H9 (cell line): ENCODE results near the gene PDE4C. TPM values are rescaled to one million over a fixed set of nuclear protein-coding genes. Genes with fewer than 3 reads are reported as not detected.

ENCODE experiments used
- DNase-seq: peaks from one replicate; pipeline ENCODE4 v3.0.0-alpha.2; 2017
- H2AFZ ChIP-seq: one replicate; pipeline ENCODE4 v1.6.1; 2013; ENCODE audit warnings: mild to moderate bottlenecking, low read length, control low read depth, moderate library complexity
- H2AK5ac ChIP-seq: 2 replicates; pipeline ENCODE4 v1.6.1; 2013; ENCODE audit warnings: low read length, control low read depth, mixed read lengths; ENCODE audit not compliant: insufficient read length
- H2BK120ac ChIP-seq: one replicate; pipeline ENCODE4 v1.6.1; 2013; ENCODE audit warnings: low read depth, mild to moderate bottlenecking, low read length, control low read depth, inconsistent platforms; ENCODE audit not compliant: poor library complexity, severe bottlenecking
- H2BK12ac ChIP-seq: 2 replicates; pipeline ENCODE4 v1.6.1; 2013; ENCODE audit warnings: low read length, control low read depth, mixed read lengths, low read depth; ENCODE audit not compliant: insufficient read length
- H2BK15ac ChIP-seq: 2 replicates; pipeline ENCODE4 v1.6.1; 2013; ENCODE audit warnings: low read depth, low read length, control low read depth
- H2BK20ac ChIP-seq: one replicate; pipeline ENCODE4 v1.6.1; 2013; ENCODE audit warnings: low read depth, mild to moderate bottlenecking, low read length, control low read depth, inconsistent platforms; ENCODE audit not compliant: poor library complexity, severe bottlenecking
- H2BK5ac ChIP-seq: 2 replicates; pipeline ENCODE4 v1.6.1; 2013; ENCODE audit warnings: low read length, control low read depth, mixed read lengths; ENCODE audit not compliant: insufficient read length
- H3K14ac ChIP-seq: 2 replicates; pipeline ENCODE4 v1.6.1; 2013; ENCODE audit warnings: low read length, control low read depth; ENCODE audit not compliant: insufficient read depth
- H3K18ac ChIP-seq: 2 replicates; pipeline ENCODE4 v1.6.1; 2013; ENCODE audit warnings: low read depth, mild to moderate bottlenecking, mixed read lengths, low read length, control low read depth; ENCODE audit not compliant: insufficient read length
- H3K23ac ChIP-seq: 2 replicates; pipeline ENCODE4 v1.6.1; 2013; ENCODE audit warnings: low read length, control low read depth, mixed read lengths, low read depth; ENCODE audit not compliant: insufficient read length
- H3K23me2 ChIP-seq: 2 replicates; pipeline ENCODE4 v1.6.1; 2013; ENCODE audit warnings: low read depth, mild to moderate bottlenecking, mixed read lengths, low read length, control low read depth; ENCODE audit not compliant: insufficient read length, poor library complexity, severe bottlenecking
- H3K27ac ChIP-seq: 2 replicates; pipeline ENCODE4 v1.5.1; 2013; ENCODE audit warnings: low read length, control low read depth, mixed read lengths, low read depth; ENCODE audit not compliant: insufficient read length
- H3K27me3 ChIP-seq: 2 replicates; pipeline ENCODE4 v1.6.1; 2013; ENCODE audit warnings: low read length, control low read depth, inconsistent platforms; ENCODE audit not compliant: insufficient read depth
- H3K4ac ChIP-seq: 2 replicates; pipeline ENCODE4 v1.6.1; 2013; ENCODE audit warnings: low read depth, mild to moderate bottlenecking, control low read depth, inconsistent platforms, low read length, moderate library complexity
- H3K4me1 ChIP-seq: 2 replicates; pipeline ENCODE4 v1.6.1; 2013; ENCODE audit warnings: low read length, control low read depth, inconsistent platforms; ENCODE audit not compliant: insufficient read depth
- H3K4me2 ChIP-seq: 2 replicates; pipeline ENCODE4 v1.6.1; 2013; ENCODE audit warnings: low read length, control low read depth, mixed read lengths; ENCODE audit not compliant: insufficient read length, insufficient read depth
- H3K56ac ChIP-seq: 2 replicates; pipeline ENCODE4 v1.6.1; 2013; ENCODE audit warnings: low read depth, mild to moderate bottlenecking, mixed read lengths, low read length, control low read depth; ENCODE audit not compliant: insufficient read length
- H3K79me1 ChIP-seq: 2 replicates; pipeline ENCODE4 v1.6.1; 2013; ENCODE audit warnings: low read depth, mild to moderate bottlenecking, moderate library complexity, low read length, control low read depth, inconsistent platforms; ENCODE audit not compliant: insufficient read depth, poor library complexity, severe bottlenecking
- H3K79me2 ChIP-seq: 2 replicates; pipeline ENCODE4 v1.6.1; 2013; ENCODE audit warnings: low read length, control low read depth, inconsistent platforms; ENCODE audit not compliant: insufficient read depth
- H3K9ac ChIP-seq: 2 replicates; pipeline ENCODE4 v1.6.1; 2013; ENCODE audit warnings: low read length, control low read depth, mixed read lengths; ENCODE audit not compliant: insufficient read length; ENCODE audit errors: extremely low read depth
- H3K9me3 ChIP-seq: one replicate; pipeline ENCODE4 v1.6.1; 2013; ENCODE audit warnings: low read depth, low read length, inconsistent platforms; ENCODE audit not compliant: control insufficient read depth
- H3T11ph ChIP-seq: one replicate; pipeline ENCODE4 v1.6.1; 2013; ENCODE audit warnings: mild to moderate bottlenecking, low read length, control low read depth, inconsistent platforms
- H4K20me1 ChIP-seq: one replicate; pipeline ENCODE4 v1.6.1; 2013; ENCODE audit not compliant: control insufficient read depth, insufficient read length, insufficient read depth
- H4K5ac ChIP-seq: 2 replicates; pipeline ENCODE4 v1.6.1; 2013; ENCODE audit warnings: low read depth, mild to moderate bottlenecking, mixed read lengths, low read length, control low read depth; ENCODE audit not compliant: insufficient read length
- H4K8ac ChIP-seq: replicated peaks from 2 replicates; pipeline ENCODE4 v1.6.1; 2013; ENCODE audit warnings: low read length, control low read depth, mixed read lengths, low read depth; ENCODE audit not compliant: insufficient read length
- H4K91ac ChIP-seq: 2 replicates; pipeline ENCODE4 v1.6.1; 2013; ENCODE audit warnings: low read depth, mild to moderate bottlenecking, moderate library complexity, mixed read lengths, low read length, control low read depth; ENCODE audit not compliant: insufficient read length
- H3K27ac Mint-ChIP-seq, 3 experiments: 2 replicates in 2 of 3; 3 replicates in 1 of 3; pipeline ENCODE4 v1.8.0; 2020 to 2021; ENCODE audit warnings: mixed read lengths in 3 of 3, mild to moderate bottlenecking in 1 of 3, moderate library complexity in 1 of 3
- H3K27me3 Mint-ChIP-seq: 2 replicates; pipeline ENCODE4 v1.8.0; 2021; ENCODE audit warnings: low read depth, mild to moderate bottlenecking, moderate library complexity, mixed read lengths
- H3K36me3 Mint-ChIP-seq, 3 experiments: 2 replicates in 2 of 3; 3 replicates in 1 of 3; pipeline ENCODE4 v1.8.0; 2020 to 2021; ENCODE audit warnings: low read depth in 3 of 3, mixed read lengths in 3 of 3; ENCODE audit not compliant: insufficient read depth in 1 of 3
- H3K4me1 Mint-ChIP-seq, 2 experiments: 2 replicates each; pipeline ENCODE4 v1.8.0; 2020; ENCODE audit warnings: mixed read lengths in 2 of 2
- H3K4me3 Mint-ChIP-seq, 2 experiments: 2 replicates in 1 of 2; 3 replicates in 1 of 2; pipeline ENCODE4 v1.8.0; 2020 to 2021; ENCODE audit warnings: mild to moderate bottlenecking in 2 of 2, mixed read lengths in 2 of 2, moderate library complexity in 1 of 2
- H3K9me3 Mint-ChIP-seq, 2 experiments: 2 replicates in 1 of 2; 3 replicates in 1 of 2; pipeline ENCODE4 v1.8.0; 2020; ENCODE audit warnings: mild to moderate bottlenecking in 2 of 2, mixed read lengths in 2 of 2, moderate library complexity in 1 of 2
- WGBS: extraction: QIAGEN DNeasy Blood & Tissue Kit; methylation state at CpG from one replicate; pipeline ENCODE4 v1.1.7; 2013; ENCODE audit warnings: missing lambda C conversion rate, low lambda C conversion rate, mixed read lengths; ENCODE audit not compliant: insufficient read length; ENCODE audit errors: extremely low coverage; 5-methylcytosine and 5-hydroxymethylcytosine counted together
- total RNA-seq: library from RNA; stranded (reverse); gene quantifications from 2 replicates; pipeline ENCODE4 v1.2.1, GENCODE V29; 2021
- TF ChIP-seq, protein P1 (sequence below): fragments of 200-600 bp; sonication (generic); conservative IDR thresholded peaks from 3 replicates; pipeline ENCODE4 v1.8.0; 2021; ENCODE audit warnings: antibody characterized with exemption, mild to moderate bottlenecking

The PDE4C gene
- total RNA-seq, 1 experiment from 2014 or later: 1.8 TPM

DNA sequence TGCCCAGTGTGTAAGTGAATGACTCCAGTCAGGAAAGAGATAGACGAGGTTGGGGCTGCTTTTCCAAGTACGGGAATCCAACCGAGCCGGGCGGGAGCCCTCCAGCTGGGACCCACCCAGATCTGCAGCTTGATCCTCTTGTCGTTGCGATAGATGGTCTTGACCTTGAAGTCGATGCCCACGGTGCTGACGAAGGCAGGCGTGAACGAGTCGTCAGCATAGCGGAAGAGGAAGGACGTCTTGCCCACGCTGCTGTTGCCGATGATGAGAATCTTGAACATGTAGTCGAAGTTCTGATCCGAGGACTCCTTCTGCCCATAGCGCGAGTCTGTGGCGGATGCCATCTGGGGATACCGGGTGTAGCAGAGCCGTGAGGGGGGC lies 23.9 kb downstream of the PDE4C start:
- H4K91ac ChIP-seq: no peak overlapping the region
- H3K4me2 ChIP-seq: no peak overlapping the region
- no peak overlapping the region for H2AK5ac ChIP-seq
- no peak for DNase-seq
- H2BK120ac ChIP-seq: no peak overlapping the region
- no peak overlapping the region for H2BK20ac ChIP-seq
- H3K18ac ChIP-seq: no peak overlapping the region
- H3K9me3 ChIP-seq: no peaks in the 10 kb centered on the region
- H3K14ac ChIP-seq: no peak overlapping the region
- no peaks in the 10 kb centered on the region; the same call in 1 of the 2 replicates for H3K79me2 ChIP-seq
- peaks cover 22 to 37% (median 30%) of the 10 kb centered on the region in 3 experiments; a peak in 6 of 7 replicates for H3K36me3 Mint-ChIP-seq
- no peak overlapping the region for H3T11ph ChIP-seq
- peaks cover 15% of the 10 kb centered on the region for H3K23me2 ChIP-seq
- H3K27ac Mint-ChIP-seq: peak overlapping the region in 1 of 3 experiments; percentile 19; a peak in 2 of 7 replicates
- H3K4ac ChIP-seq: no peak overlapping the region
- no peak overlapping the region for H2BK5ac ChIP-seq
- peaks cover 0 to 2% of the 10 kb centered on the region in 2 experiments; a peak in 1 of 5 replicates for H3K9me3 Mint-ChIP-seq
- H3K4me1 ChIP-seq: no peaks in the 10 kb centered on the region
- H3K4me3 Mint-ChIP-seq: peak overlapping the region; percentile 34 to 97; a peak in 4 of 5 replicates
- H3K79me1 ChIP-seq: no peaks in the 10 kb centered on the region
- no peak overlapping the region for H2BK15ac ChIP-seq
- no peak overlapping the region for H3K9ac ChIP-seq
- H4K5ac ChIP-seq: no peak overlapping the region
- no CpG with 5 or more reads among the region's 24 CpGs for WGBS
- no peaks in the 10 kb centered on the region for H3K27me3 ChIP-seq
- H3K27ac ChIP-seq: no peak overlapping the region
- H2AFZ ChIP-seq: no peak overlapping the region
- peaks cover 4 to 23% of the 10 kb centered on the region in 2 experiments for H3K4me1 Mint-ChIP-seq
- H3K56ac ChIP-seq: no peak overlapping the region
- H3K23ac ChIP-seq: no peak overlapping the region
- no peak overlapping the region for H4K8ac ChIP-seq
- H4K20me1 ChIP-seq: peaks cover 4% of the 10 kb centered on the region
- H3K27me3 Mint-ChIP-seq: peaks cover 3% of the 10 kb centered on the region; the same call in 1 of the 2 replicates
- TF ChIP-seq, protein P1, sequence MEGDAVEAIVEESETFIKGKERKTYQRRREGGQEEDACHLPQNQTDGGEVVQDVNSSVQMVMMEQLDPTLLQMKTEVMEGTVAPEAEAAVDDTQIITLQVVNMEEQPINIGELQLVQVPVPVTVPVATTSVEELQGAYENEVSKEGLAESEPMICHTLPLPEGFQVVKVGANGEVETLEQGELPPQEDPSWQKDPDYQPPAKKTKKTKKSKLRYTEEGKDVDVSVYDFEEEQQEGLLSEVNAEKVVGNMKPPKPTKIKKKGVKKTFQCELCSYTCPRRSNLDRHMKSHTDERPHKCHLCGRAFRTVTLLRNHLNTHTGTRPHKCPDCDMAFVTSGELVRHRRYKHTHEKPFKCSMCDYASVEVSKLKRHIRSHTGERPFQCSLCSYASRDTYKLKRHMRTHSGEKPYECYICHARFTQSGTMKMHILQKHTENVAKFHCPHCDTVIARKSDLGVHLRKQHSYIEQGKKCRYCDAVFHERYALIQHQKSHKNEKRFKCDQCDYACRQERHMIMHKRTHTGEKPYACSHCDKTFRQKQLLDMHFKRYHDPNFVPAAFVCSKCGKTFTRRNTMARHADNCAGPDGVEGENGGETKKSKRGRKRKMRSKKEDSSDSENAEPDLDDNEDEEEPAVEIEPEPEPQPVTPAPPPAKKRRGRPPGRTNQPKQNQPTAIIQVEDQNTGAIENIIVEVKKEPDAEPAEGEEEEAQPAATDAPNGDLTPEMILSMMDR: no peak
- H2BK12ac ChIP-seq: no peak overlapping the region
